NCI-H82 treated with DMSO at 0.1 percent for 48 hours (cell line): ENCODE measurements around the gene IGSF8.

Experiments
- DNase-seq: peaks from one replicate; lab custom pipeline; 2025; ENCODE audit not compliant: unreplicated experiment; lab: John Stamatoyannopoulos, UW

IGSF8 gene

GRCh38 chr1:160097911-160098851 lies at the start of gene IGSF8:
Gene IGSF8 (minus strand): TSS chr1:160098619. CDS start chr1:160098472, 147 bp downstream.
- peak; percentile 88 for DNase-seq

GRCh38 chr1:160148121-160148520 lies 49.7 kb upstream of the IGSF8 start:
- no peak for DNase-seq

GRCh38 chr1:160146107-160146506 lies 47.7 kb upstream of the IGSF8 start:
- no peak for DNase-seq

- DNase-seq, result no peak
Observed at GRCh38 chr1:160144921-160145320, 46.5 kb upstream of the IGSF8 start.

GRCh38 chr1:160143695-160144094 lies 45.3 kb upstream of the IGSF8 start:
- no peak for DNase-seq

GRCh38 chr1:160139840-160140239 lies 41.4 kb upstream of the IGSF8 start:
- no peak for DNase-seq

- DNase-seq, result no peak
Observed at GRCh38 chr1:160137216-160137862, 38.9 kb upstream of the IGSF8 start.

GRCh38 chr1:160136926-160137200 lies 38.4 kb upstream of the IGSF8 start:
- DNase-seq, result no peak

GRCh38 chr1:160136121-160136925 lies 37.9 kb upstream of the IGSF8 start:
- DNase-seq, result no peak

- DNase-seq, result no peak
Observed at GRCh38 chr1:160134791-160135572, 36.6 kb upstream of the IGSF8 start.

- no peak for DNase-seq
Observed at GRCh38 chr1:160133990-160134770, 35.8 kb upstream of the IGSF8 start.

- no peak for DNase-seq
Observed at GRCh38 chr1:160131803-160132565, 33.6 kb upstream of the IGSF8 start.

GRCh38 chr1:160130939-160131338 lies 32.5 kb upstream of the IGSF8 start:
- DNase-seq, result no peak

GRCh38 chr1:160130486-160130885 lies 32.1 kb upstream of the IGSF8 start:
- no peak for DNase-seq

- DNase-seq, result no peak
Observed at GRCh38 chr1:160129966-160130365, 31.5 kb upstream of the IGSF8 start.

- DNase-seq, result no peak
Observed at GRCh38 chr1:160129558-160129957, 31.1 kb upstream of the IGSF8 start.

GRCh38 chr1:160129046-160129445 lies 30.6 kb upstream of the IGSF8 start:
- no peak for DNase-seq

GRCh38 chr1:160128636-160129035 lies 30.2 kb upstream of the IGSF8 start:
- no peak for DNase-seq

GRCh38 chr1:160127865-160128523 lies 29.6 kb upstream of the IGSF8 start:
- no peak for DNase-seq
